K562 (cell line): Measurements from ENCODE around the gene LTK. TPM values are rescaled to one million over a fixed set of nuclear protein-coding genes. Genes with fewer than 3 reads are reported as not detected.

Experiments
- ATAC-seq: fragments of 200-7000 bp; cut with Tn5 transposase; 3 replicates; pipeline ENCODE4 v1.9.1; 2020; ENCODE audit warnings: moderate library complexity
- BruUV-seq: library from RNA; stranded (reverse); fragments of 400-500 nt; replicated peaks from 2 replicates; lab custom pipeline; 2021; lab: Mats Ljungman, UMichigan
- CTCF ChIA-PET: fragments of 300-600 bp; formaldehyde crosslinking; extraction: SDS; loops from one replicate; lab custom pipeline; 2021; ENCODE audit warnings: low intra/inter-chr PET ratio; lab: Yijun Ruan, JAX
- POLR2A ChIA-PET: fragments of 300-600, 350-650 bp; sonication (Branson Sonifier 250); formaldehyde crosslinking; extraction: SDS; loops from one replicate; lab custom pipeline; 2021; ENCODE audit warnings: antibody characterized with exemption, inconsistent platforms; lab: Yijun Ruan, JAX
- DNase-seq, 4 experiments: peaks; one replicate each; pipeline versions ENCODE4 v3.0.0 to v3.0.0-alpha.2; 2011 to 2018; ENCODE audit warnings: low spot score in 3 of 4, mixed read lengths in 3 of 4; ENCODE audit errors: extremely low read depth in 1 of 4
- FAIRE-seq: peaks from 2 replicates; lab custom pipeline; 2011; peaks lifted over from hg19 to GRCh38; lab: Jason Lieb, UNC
- H2AFZ ChIP-seq: 2 replicates; pipeline ENCODE4 v1.6.0; 2011; ENCODE audit warnings: low read depth, low read length, control low read depth, inconsistent platforms
- H3K27ac ChIP-seq: fragments of 200-600 bp; 3 replicates; pipeline ENCODE4 v1.8.0; 2011; ENCODE audit warnings: low read depth, mild to moderate bottlenecking, control low read depth, inconsistent platforms, low read length, moderate library complexity, mixed read lengths; ENCODE audit errors: extremely low read depth
- H3K27me3 ChIP-seq, 2 experiments: fragments of 300-600 bp in 1 of 2; 2 replicates in 1 of 2; 3 replicates in 1 of 2; pipeline versions ENCODE4 v1.6.0 to v1.8.0; 2011; ENCODE audit warnings: inconsistent platforms in 2 of 2, low read length in 2 of 2, mild to moderate bottlenecking in 1 of 2, mixed read lengths in 1 of 2, moderate library complexity in 1 of 2; ENCODE audit not compliant: control insufficient read depth in 2 of 2, insufficient read depth in 2 of 2
- H3K36me3 ChIP-seq: fragments of 300-600 bp; 3 replicates; pipeline ENCODE4 v1.8.0; 2011; ENCODE audit warnings: mild to moderate bottlenecking, low read length, inconsistent platforms; ENCODE audit not compliant: control insufficient read depth, insufficient read depth
- H3K4me1 ChIP-seq, 2 experiments: fragments of 200-600 bp in 1 of 2; replicated peaks in 1 of 2; 2 replicates in 1 of 2; 3 replicates in 1 of 2; pipeline versions ENCODE4 v1.5.1 to v1.8.0; 2011; ENCODE audit warnings: inconsistent platforms in 2 of 2, low read length in 2 of 2, mild to moderate bottlenecking in 1 of 2, mixed read lengths in 1 of 2, moderate library complexity in 1 of 2; ENCODE audit not compliant: control insufficient read depth in 2 of 2, insufficient read depth in 2 of 2
- H3K4me2 ChIP-seq: 2 replicates; pipeline ENCODE4 v1.6.1; 2011; ENCODE audit warnings: low read length, control low read depth, inconsistent platforms, mixed read lengths; ENCODE audit not compliant: insufficient read depth
- H3K4me3 ChIP-seq: fragments of 200-600 bp; sonication (generic), shearing (Covaris generic); 2 replicates; pipeline ENCODE4 v1.5.1; 2016; ENCODE audit warnings: control low read depth, inconsistent platforms
- H3K79me2 ChIP-seq: fragments of 200-600 bp; 3 replicates; pipeline ENCODE4 v1.8.0; 2011; ENCODE audit warnings: low read length, inconsistent platforms; ENCODE audit not compliant: control insufficient read depth, insufficient read depth
- H3K9ac ChIP-seq, 2 experiments: 2 replicates each; pipeline versions ENCODE4 v1.6.0 to v1.6.1; 2011; ENCODE audit warnings: low read depth in 2 of 2, low read length in 2 of 2, control low read depth in 1 of 2, inconsistent platforms in 1 of 2, mild to moderate bottlenecking in 1 of 2, mixed read lengths in 1 of 2; ENCODE audit not compliant: insufficient read depth in 1 of 2
- H3K9me1 ChIP-seq: one replicate; pipeline ENCODE4 v1.6.0; 2011; ENCODE audit warnings: inconsistent platforms, mild to moderate bottlenecking, low read length, moderate library complexity; ENCODE audit not compliant: control insufficient read depth, insufficient read depth
- H3K9me3 ChIP-seq: replicated peaks from 2 replicates; pipeline ENCODE4 v1.5.1; 2011; ENCODE audit warnings: low read depth, low read length, inconsistent platforms; ENCODE audit not compliant: control insufficient read depth, insufficient read depth
- H4K20me1 ChIP-seq: replicated peaks from 2 replicates; pipeline ENCODE4 v1.6.1; 2011; ENCODE audit warnings: low read length, inconsistent platforms, mixed read lengths; ENCODE audit not compliant: control insufficient read depth, insufficient read depth
- ARID1B ChIP-seq: fragments of 450-650 bp; IDR thresholded peaks from 2 replicates; pipeline ENCODE4 v1.6.1; 2016; ENCODE audit warnings: antibody characterized with exemption, mild to moderate bottlenecking, inconsistent platforms
- HDAC2 ChIP-seq: fragments of 450-650 bp; IDR thresholded peaks from 2 replicates; pipeline ENCODE4 v1.6.1; 2016; ENCODE audit warnings: mild to moderate bottlenecking
- KLF6 ChIP-seq: fragments of 250-450 bp; sonication (Bioruptor Pico); IDR thresholded peaks from 2 replicates; pipeline ENCODE4 v1.4.0; 2020; ENCODE audit warnings: mild to moderate bottlenecking, moderate library complexity, borderline replicate concordance
- ZBTB11 ChIP-seq, 3 experiments: fragments of 200-800 bp in 1 of 3; fragments of 250-450 bp in 1 of 3; fragments of 450-650 bp in 1 of 3; sonication (Bioruptor Pico) in 1 of 3; sonication (Bioruptor generic) in 1 of 3; formaldehyde crosslinking in 1 of 3; IDR thresholded peaks; 2 replicates each; pipeline versions ENCODE4 v1.6.1 to v1.8.0; 2016 to 2022; ENCODE audit warnings: mild to moderate bottlenecking in 2 of 3, missing genetic modification characterization in 2 of 3, missing compliant biosample characterization in 1 of 3, moderate library complexity in 1 of 3
- ZNF589 ChIP-seq: fragments of 200-800 bp; sonication (Bioruptor generic); IDR thresholded peaks from 2 replicates; pipeline ENCODE4 v1.6.1; 2016; ENCODE audit warnings: low read depth, missing genetic modification characterization, missing compliant biosample characterization
- ZNF668 ChIP-seq: fragments of 250-450 bp; sonication (Bioruptor Pico); IDR thresholded peaks from 2 replicates; pipeline ENCODE4 v1.8.0; 2022; ENCODE audit warnings: mild to moderate bottlenecking, inconsistent platforms
- ZNF766 ChIP-seq: fragments of 200-800 bp; sonication (Bioruptor generic); conservative IDR thresholded peaks from 2 replicates; pipeline ENCODE4 v1.6.1; 2016; ENCODE audit warnings: missing genetic modification characterization, missing compliant biosample characterization
- WGBS: fragments of 100-300 bp; shearing (Covaris generic); methylation state at CpG from one replicate; pipeline ENCODE4 v1.1.6; 2016; ENCODE audit warnings: low coverage, mixed read lengths; ENCODE audit not compliant: insufficient coverage; ENCODE audit errors: missing lambda C conversion rate; 5-methylcytosine and 5-hydroxymethylcytosine counted together
- in situ Hi-C: fragments of 300-500 bp; cut with MboI; formaldehyde crosslinking; loops from 4 replicates; pipeline ENCODE4 v1.15.0; 2018; ENCODE audit warnings: inconsistent platforms, mixed read lengths
- intact Hi-C: fragments of 100-400 bp; cut with micrococcal nuclease; formaldehyde crosslinking; loops from 2 replicates; pipeline ENCODE4 v1.14.2; 2022
- polyA plus RNA-seq, 8 experiments: library from polyadenylated mRNA; depleted of rRNA in 4 of 8; stranded (reverse) in 5 of 8; unstranded in 3 of 8; fragments of >200 nt; fragmentation: Nextera tagmentation in 2 of 8; fragmentation: Illumina TruSeq in 1 of 8; extraction: Ambion mirVana in 2 of 8; extraction: Trizol in 1 of 8; gene quantifications; 2 replicates each; pipeline versions ENCODE4 v1.2.1 to v1.2.3, GENCODE V29; 2011 to 2014; ENCODE audit warnings: inconsistent platforms in 1 of 8, missing spikeins in 1 of 8
- total RNA-seq, 7 experiments: library from RNA; depleted of rRNA in 6 of 7; stranded (reverse); fragments of >200 nt in 6 of 7; fragmentation: Illumina TruSeq in 2 of 7; extraction: Trizol in 2 of 7; gene quantifications; 2 replicates each; pipeline versions ENCODE4 v1.2.1 to v1.2.3, GENCODE V29; 2011 to 2021; ENCODE audit warnings: low replicate concordance in 1 of 7

Gene LTK
- total and polyA plus RNA-seq, 9 of the 15 experiments (the other 6 are each of a cell fraction or from before 2014, with no cell fraction given): 0.25 to 4.4 (median 1.8) TPM

- FAIRE-seq (peak; percentile 75), ATAC-seq (no peak), DNase-seq (peak in 3 of 4 experiments; percentile 46 to 55 (median 50))
- peak overlapping the region; percentile 80 for H3K27ac ChIP-seq
- BruUV-seq: no TSS peak
- H3K79me2 ChIP-seq: peaks cover 33% of the 10 kb centered on the region
- peak overlapping the region; percentile 90 for H3K4me2 ChIP-seq
- H2AFZ ChIP-seq: peak overlapping the region; percentile 82
- ChIA-PET CTCF (no interaction called here), POLR2A (interaction anchor here (0.5 to 1.7 kb wide), 9 partner anchors 8 to 1911 kb away, joined by 3 to 14 read pairs (median 4); partner anchors contain the start of gene NUSAP1)
- no peaks in the 10 kb centered on the region for H4K20me1 ChIP-seq
- H3K36me3 ChIP-seq: 0 out of 3 replicates have a peak, but pooled peaks cover 6% of the 10 kb centered on the region
- H3K4me3 ChIP-seq: peak overlapping the region; percentile 60
- no peaks in the 10 kb centered on the region for H3K9me1 ChIP-seq
- H3K27me3 ChIP-seq: no peaks in the 10 kb centered on the region
- no peaks in the 10 kb centered on the region for H3K9me3 ChIP-seq
- peaks cover 24 to 44% of the 10 kb centered on the region in 2 experiments for H3K4me1 ChIP-seq
- H3K9ac ChIP-seq: peak overlapping the region; percentile 81 to 94
- intact Hi-C loops: loop anchor here (5.0 kb wide), 1 partner anchor 480 kb away; the partner anchor contains the start of gene EHD4
- WGBS: 4% methylated on average over 13 of the region's 15 CpGs
- in situ Hi-C loops: no loop called here
- 0 out of 6 replicates have a peak, but pooled peaks of 1 of the 3 experiments have one; percentile 28 for TF ChIP-seq ZBTB11 (CRISPR knock-in tag; IDR thresholded peaks at IDR 0.05)
- 0 out of 2 replicates have a peak, but pooled peaks have one; percentile 43 for TF ChIP-seq HDAC2
- TF ChIP-seq ZNF589 (CRISPR knock-in tag): peak; percentile 80; the same call in 1 of the 2 replicates
- no peak for TF ChIP-seq ZNF668 (CRISPR knock-in tag)
- 0 out of 2 replicates have a peak, but pooled peaks have one; percentile 33 for TF ChIP-seq KLF6 (CRISPR knock-in tag)
- TF ChIP-seq ZNF766: peak; percentile 55
- TF ChIP-seq ARID1B: peak; percentile 16
These were observed 20.9 kb downstream of the LTK start for GRCh38 chr15:41492597-41493204.
